ENCODE results near the gene CLIP4.

Gene CLIP4

GRCh38 chr2:29182334-29182733 lies 67.1 kb downstream of the CLIP4 start:
- Histone ChIP-seq H3K36me3 (ENCODE audit: insufficient read depth, low read length) (no peaks in the 10 kb centered on the region), H4K20me1 (ENCODE audit: insufficient read depth, low read length) (no peaks in the 10 kb centered on the region), H3K4me1 (ENCODE audit: insufficient read depth, low read length, severe bottlenecking) (no peaks in the 10 kb centered on the region), H3K9ac (ENCODE audit: low read length) (no peak overlapping the region), H3F3A (ENCODE audit: insufficient read depth, low read length) (no peaks in the 10 kb centered on the region), H3K9me2 (ENCODE audit: low read depth, low read length) (no peaks in the 10 kb centered on the region), H3K9me3 (ENCODE audit: low read length) (no peaks in the 10 kb centered on the region), H2AFZ (ENCODE audit: low read length) (no peak overlapping the region), H3K79me2 (ENCODE audit: insufficient read depth, low read length) (no peaks in the 10 kb centered on the region), H3K4me3 (ENCODE audit: low read depth, low read length, poor library complexity, severe bottlenecking) (no peak overlapping the region), H3K27ac (ENCODE audit: low read depth, low read length, poor library complexity, severe bottlenecking) (no peak overlapping the region), H3K4me2 (ENCODE audit: low read length) (no peak overlapping the region), H3K27me3 (ENCODE audit: insufficient read depth, low read length) (no peaks in the 10 kb centered on the region)
- no peak for TF ChIP-seq CTCF (IDR thresholded peaks at IDR 0.05; ENCODE audit: low read length)

GRCh38 chr2:29182920-29183319 lies 67.7 kb downstream of the CLIP4 start:
- H3K4me2 ChIP-seq (ENCODE audit: low read length): no peak overlapping the region
- H3K9me3 ChIP-seq (ENCODE audit: low read length): no peaks in the 10 kb centered on the region
- no peak overlapping the region for H2AFZ ChIP-seq (ENCODE audit: low read length)
- H4K20me1 ChIP-seq (ENCODE audit: insufficient read depth, low read length): no peaks in the 10 kb centered on the region
- no peak overlapping the region for H3K9ac ChIP-seq (ENCODE audit: low read length)
- no peaks in the 10 kb centered on the region for H3K4me1 ChIP-seq (ENCODE audit: insufficient read depth, low read length, severe bottlenecking)
- no peaks in the 10 kb centered on the region for H3K79me2 ChIP-seq (ENCODE audit: insufficient read depth, low read length)
- TF ChIP-seq EZH2 (IDR thresholded peaks at IDR 0.05; ENCODE audit: borderline replicate concordance, low read length): no peak
- TF ChIP-seq CTCF (IDR thresholded peaks at IDR 0.05; ENCODE audit: low read length): no peak
- H3K27me3 ChIP-seq (ENCODE audit: insufficient read depth, low read length): no peaks in the 10 kb centered on the region
- H3K36me3 ChIP-seq (ENCODE audit: insufficient read depth, low read length): no peaks in the 10 kb centered on the region
- H3K27ac ChIP-seq (ENCODE audit: low read depth, low read length, poor library complexity, severe bottlenecking): no peak overlapping the region
- H3K4me3 ChIP-seq (ENCODE audit: low read depth, low read length, poor library complexity, severe bottlenecking): no peak overlapping the region
- no peaks in the 10 kb centered on the region for H3F3A ChIP-seq (ENCODE audit: insufficient read depth, low read length)
- no peaks in the 10 kb centered on the region for H3K9me2 ChIP-seq (ENCODE audit: low read depth, low read length)

GRCh38 chr2:29184531-29184930 lies 69.3 kb downstream of the CLIP4 start:
- Histone ChIP-seq H4K20me1 (ENCODE audit: insufficient read depth, low read length) (no peaks in the 10 kb centered on the region), H3K9me3 (ENCODE audit: low read length) (no peaks in the 10 kb centered on the region), H2AFZ (ENCODE audit: low read length) (no peak overlapping the region), H3K9me2 (ENCODE audit: low read depth, low read length) (no peaks in the 10 kb centered on the region), H3K79me2 (ENCODE audit: insufficient read depth, low read length) (no peaks in the 10 kb centered on the region), H3K4me1 (ENCODE audit: insufficient read depth, low read length, severe bottlenecking) (no peaks in the 10 kb centered on the region), H3K4me3 (ENCODE audit: low read depth, low read length, poor library complexity, severe bottlenecking) (no peak overlapping the region), H3K27ac (ENCODE audit: low read depth, low read length, poor library complexity, severe bottlenecking) (no peak overlapping the region), H3K27me3 (ENCODE audit: insufficient read depth, low read length) (no peaks in the 10 kb centered on the region), H3K4me2 (ENCODE audit: low read length) (no peak overlapping the region), H3K9ac (ENCODE audit: low read length) (no peak overlapping the region), H3K36me3 (ENCODE audit: insufficient read depth, low read length) (no peaks in the 10 kb centered on the region), H3F3A (ENCODE audit: insufficient read depth, low read length) (no peaks in the 10 kb centered on the region)
- TF ChIP-seq EZH2 (IDR thresholded peaks at IDR 0.05; ENCODE audit: borderline replicate concordance, low read length) (no peak), CTCF (IDR thresholded peaks at IDR 0.05; ENCODE audit: low read length) (no peak)
